SU-DHL-6 (cell line): ENCODE results near the gene FOXC1.

Experiments
- H2AFZ ChIP-seq: fragments of 200-600 bp; sonication (generic); 2 replicates; pipeline ENCODE4 v1.6.1; 2014; ENCODE audit warnings: low read depth, mild to moderate bottlenecking, moderate library complexity, mixed read lengths, antibody characterized with exemption, low read length; ENCODE audit not compliant: severe bottlenecking
- H3F3A ChIP-seq: fragments of 200-600 bp; shearing (Covaris generic); 2 replicates; pipeline ENCODE4 v1.6.0; 2016; ENCODE audit warnings: antibody characterized with exemption, mild to moderate bottlenecking; ENCODE audit not compliant: insufficient read depth
- H3K27ac ChIP-seq: fragments of 200-600 bp; sonication (generic); 2 replicates; pipeline ENCODE4 v1.5.1; 2016; ENCODE audit warnings: low read depth, mild to moderate bottlenecking, low read length, moderate library complexity, mixed read lengths
- H3K27me3 ChIP-seq: fragments of 200-600 bp; sonication (generic), shearing (Covaris generic); 2 replicates; pipeline ENCODE4 v1.6.0; 2014; ENCODE audit warnings: mild to moderate bottlenecking, low read length
- H3K36me3 ChIP-seq: fragments of 200-600 bp; sonication (generic); 2 replicates; pipeline ENCODE4 v1.6.1; 2014; ENCODE audit warnings: mild to moderate bottlenecking, low read length, mixed read lengths
- H3K4me2 ChIP-seq: fragments of 300-600, 200-600 bp; shearing (Covaris generic), sonication (generic); 2 replicates; pipeline ENCODE4 v1.6.0; 2014; ENCODE audit warnings: low read length, low read depth, mild to moderate bottlenecking; ENCODE audit not compliant: poor library complexity, severe bottlenecking
- H3K4me3 ChIP-seq: fragments of 200-600 bp; sonication (generic); 2 replicates; pipeline ENCODE4 v1.5.1; 2014; ENCODE audit warnings: antibody characterized with exemption, low read length, mild to moderate bottlenecking, mixed read lengths; ENCODE audit not compliant: insufficient read depth, poor library complexity, severe bottlenecking
- H3K79me2 ChIP-seq: fragments of 200-600 bp; sonication (generic); 2 replicates; pipeline ENCODE4 v1.6.1; 2014; ENCODE audit warnings: mild to moderate bottlenecking, low read length, moderate library complexity; ENCODE audit not compliant: insufficient read depth
- H3K9ac ChIP-seq: fragments of 200-600 bp; sonication (generic); 2 replicates; pipeline ENCODE4 v1.7.0; 2014; ENCODE audit warnings: mild to moderate bottlenecking, low read length
- H3K9me2 ChIP-seq: fragments of 200-600 bp; sonication (generic); replicated peaks from 2 replicates; pipeline ENCODE4 v1.6.1; 2014; ENCODE audit warnings: low read length; ENCODE audit not compliant: insufficient read depth
- H3K9me3 ChIP-seq: fragments of 200-600 bp; sonication (generic); 2 replicates; pipeline ENCODE4 v1.6.1; 2014; ENCODE audit warnings: low read length, mixed read lengths; ENCODE audit not compliant: insufficient read depth
- H4K20me1 ChIP-seq: fragments of 200-600 bp; sonication (generic); 2 replicates; pipeline ENCODE4 v1.6.1; 2014; ENCODE audit warnings: low read depth, mild to moderate bottlenecking, antibody characterized with exemption, low read length, moderate library complexity, mixed read lengths
- CTCF ChIP-seq: fragments of 200-600 bp; sonication (generic); IDR thresholded peaks from one replicate; pipeline ENCODE4 v1.5.1; 2017; ENCODE audit warnings: antibody characterized with exemption, mild to moderate bottlenecking, low read length, moderate library complexity; ENCODE audit not compliant: insufficient read depth, poor library complexity, severe bottlenecking
- EZH2phosphoT487 ChIP-seq: fragments of 200-600 bp; sonication (generic), shearing (Covaris generic); conservative IDR thresholded peaks from 2 replicates; pipeline ENCODE4 v1.6.1; 2018; ENCODE audit warnings: mild to moderate bottlenecking, antibody characterized with exemption, low read length, moderate library complexity, mixed read lengths

FOXC1 gene

GRCh38 chr6:1635305-1636010, 25.7 kb downstream of the FOXC1 start:
- Histone ChIP-seq H3K9me3 (no peaks in the 10 kb centered on the region), H3F3A (no peaks in the 10 kb centered on the region), H3K27ac (no peak overlapping the region), H2AFZ (no peak overlapping the region), H3K4me2 (no peak overlapping the region), H3K4me3 (no peak overlapping the region), H4K20me1 (no peaks in the 10 kb centered on the region), H3K79me2 (no peaks in the 10 kb centered on the region), H3K9me2 (no peaks in the 10 kb centered on the region), H3K9ac (no peak overlapping the region), H3K36me3 (no peaks in the 10 kb centered on the region), H3K27me3 (no peaks in the 10 kb centered on the region)
- no peak for TF ChIP-seq CTCF

- Histone ChIP-seq H2AFZ (no peak overlapping the region), H3K9me2 (no peaks in the 10 kb centered on the region), H3K9me3 (no peaks in the 10 kb centered on the region), H3K27me3 (no peaks in the 10 kb centered on the region), H3K4me3 (no peak overlapping the region), H3K4me2 (no peak overlapping the region), H3K36me3 (no peaks in the 10 kb centered on the region), H3F3A (no peaks in the 10 kb centered on the region), H3K27ac (no peak overlapping the region), H3K79me2 (no peaks in the 10 kb centered on the region), H4K20me1 (no peaks in the 10 kb centered on the region), H3K9ac (no peak overlapping the region)
- TF ChIP-seq CTCF (no peak), EZH2phosphoT487 (no peak)
Observed at GRCh38 chr6:1636272-1636825, 26.6 kb downstream of the FOXC1 start.

GRCh38 chr6:1636971-1637871, 27.5 kb downstream of the FOXC1 start:
- H3F3A ChIP-seq, result no peaks in the 10 kb centered on the region
- no peak overlapping the region for H3K4me3 ChIP-seq
- no peaks in the 10 kb centered on the region for H3K9me2 ChIP-seq
- no peaks in the 10 kb centered on the region for H3K9me3 ChIP-seq
- no peak overlapping the region for H3K4me2 ChIP-seq
- no peaks in the 10 kb centered on the region for H4K20me1 ChIP-seq
- no peaks in the 10 kb centered on the region for H3K36me3 ChIP-seq
- H3K9ac ChIP-seq, result no peak overlapping the region
- H2AFZ ChIP-seq, result no peak overlapping the region
- no peak overlapping the region for H3K27ac ChIP-seq
- no peaks in the 10 kb centered on the region for H3K27me3 ChIP-seq
- H3K79me2 ChIP-seq, result no peaks in the 10 kb centered on the region
- TF ChIP-seq CTCF (no peak), EZH2phosphoT487 (no peak)
